B cell (primary cell): ENCODE data around the gene CCDC187. TPM values are rescaled to one million over a fixed set of nuclear protein-coding genes. Genes with fewer than 3 reads are reported as not detected.

Experiments used
- ATAC-seq: fragments of 200-7000 bp; cut with Tn5 transposase; one replicate; pipeline ENCODE4 v1.10.0; 2021; ENCODE audit warnings: low read depth, mild to moderate bottlenecking, moderate number of reproducible peaks, moderate library complexity
- CTCF ChIA-PET: fragments of 350-600 bp; sonication (Branson Sonifier 250); formaldehyde crosslinking; loops from one replicate; lab custom pipeline; 2021; ENCODE audit warnings: antibody characterized with exemption, inconsistent platforms; lab: Charles Lee
- POLR2A ChIA-PET: fragments of 350-600 bp; sonication (Branson Sonifier 250); formaldehyde crosslinking; loops from one replicate; lab custom pipeline; 2021; ENCODE audit warnings: antibody characterized with exemption; lab: Charles Lee
- DNase-seq: peaks from one replicate; pipeline ENCODE4 v3.0.0; 2013
- H2AFZ ChIP-seq: 2 replicates; pipeline ENCODE4 v1.6.1; 2012; ENCODE audit warnings: mild to moderate bottlenecking, low read depth, low read length; ENCODE audit not compliant: insufficient read depth, poor library complexity, severe bottlenecking
- H3K27ac ChIP-seq, 2 donors: 1 replicate in 1 of 2; 2 replicates in 1 of 2; pipeline ENCODE4 v1.5.1; 2012 to 2013; ENCODE audit warnings: low read length in 2 of 2, mild to moderate bottlenecking in 2 of 2, moderate library complexity in 1 of 2
- H3K27me3 ChIP-seq, 4 experiments: fragments of 200-600 bp in 1 of 4; sonication (generic) in 1 of 4; replicated peaks in 1 of 4; 1 replicate in 2 of 4; 2 replicates in 2 of 4; pipeline versions ENCODE4 v1.6.1 to v1.7.0; 2013 to 2016; ENCODE audit warnings: low read length in 3 of 4, mild to moderate bottlenecking in 2 of 4, mixed read lengths in 1 of 4, moderate library complexity in 1 of 4; ENCODE audit not compliant: insufficient read depth in 4 of 4, control insufficient read depth in 3 of 4; ENCODE audit errors: control extremely low read depth in 1 of 4
- H3K36me3 ChIP-seq, 2 experiments: replicated peaks in 1 of 2; 1 replicate in 1 of 2; 2 replicates in 1 of 2; pipeline versions ENCODE4 v1.6.1 to v1.7.1; 2013; ENCODE audit warnings: low read length in 1 of 2; ENCODE audit not compliant: insufficient read depth in 2 of 2, control insufficient read depth in 1 of 2; ENCODE audit errors: control extremely low read depth in 1 of 2, extremely low read depth in 1 of 2
- H3K4me1 ChIP-seq, 2 donors: fragments of 200-600 bp in 1 of 2; sonication (generic) in 1 of 2; 1 replicate in 1 of 2; 2 replicates in 1 of 2; pipeline versions ENCODE4 v1.5.1 to v1.6.1; 2013 to 2017; ENCODE audit warnings: low read length in 2 of 2; ENCODE audit not compliant: control insufficient read depth in 2 of 2, insufficient read depth in 2 of 2
- H3K4me2 ChIP-seq: replicated peaks from 2 replicates; pipeline ENCODE3; 2012; ENCODE audit warnings: mild to moderate bottlenecking, low read depth, low read length; ENCODE audit not compliant: poor library complexity, severe bottlenecking
- H3K4me3 ChIP-seq, 5 experiments: fragments of 200-600 bp in 1 of 5; sonication (generic) in 1 of 5; 1 replicate in 3 of 5; 2 replicates in 2 of 5; pipeline versions ENCODE4 v1.5.1 to v1.7.0; 2011 to 2016; ENCODE audit warnings: low read length in 4 of 5, mild to moderate bottlenecking in 4 of 5, low read depth in 2 of 5, control low read depth in 1 of 5, moderate library complexity in 1 of 5; ENCODE audit not compliant: insufficient read depth in 1 of 5; ENCODE audit errors: control extremely low read depth in 1 of 5, extremely low read depth in 1 of 5
- H3K79me2 ChIP-seq: fragments of 200-600 bp; sonication (generic); one replicate; pipeline ENCODE4 v1.6.0; 2016; ENCODE audit warnings: low read length; ENCODE audit not compliant: control insufficient read depth, insufficient read depth
- H3K9ac ChIP-seq: fragments of 200-600 bp; sonication (generic); 2 replicates; pipeline ENCODE4 v1.6.1; 2017; ENCODE audit warnings: mild to moderate bottlenecking, low read length, moderate library complexity
- H3K9me3 ChIP-seq, 3 donors: one replicate each; pipeline versions ENCODE4 v1.6.1 to v1.7.1; 2013; ENCODE audit warnings: low read length in 2 of 3; ENCODE audit not compliant: control insufficient read depth in 2 of 3, insufficient read depth in 1 of 3; ENCODE audit errors: control extremely low read depth in 1 of 3
- H4K20me1 ChIP-seq: 2 replicates; pipeline ENCODE4 v1.6.0; 2012; ENCODE audit warnings: mild to moderate bottlenecking, low read length; ENCODE audit not compliant: insufficient read depth, control insufficient read depth, poor library complexity, severe bottlenecking
- H3K27ac Mint-ChIP-seq: one replicate; pipeline ENCODE4 v1.8.0; 2021; ENCODE audit warnings: mixed read lengths
- H3K27me3 Mint-ChIP-seq: one replicate; pipeline ENCODE4 v1.8.0; 2021; ENCODE audit warnings: mixed read lengths
- H3K4me1 Mint-ChIP-seq: one replicate; pipeline ENCODE4 v1.8.0; 2021; ENCODE audit warnings: mixed read lengths
- H3K4me3 Mint-ChIP-seq: one replicate; pipeline ENCODE4 v1.8.0; 2021; ENCODE audit warnings: mixed read lengths
- H3K9me3 Mint-ChIP-seq: one replicate; pipeline ENCODE4 v1.8.0; 2022; ENCODE audit warnings: mixed read lengths; ENCODE audit not compliant: insufficient read depth
- CTCF ChIP-seq: fragments of 200-600 bp; IDR thresholded peaks from one replicate; pipeline ENCODE4 v1.8.0; 2022; ENCODE audit warnings: antibody characterized with exemption, mild to moderate bottlenecking
- EZH2 ChIP-seq: IDR thresholded peaks from 2 replicates; pipeline ENCODE4 v1.6.1; 2012; ENCODE audit warnings: borderline replicate concordance, low read depth, mild to moderate bottlenecking, moderate library complexity, low read length; ENCODE audit not compliant: insufficient read depth, poor library complexity, severe bottlenecking
- WGBS: methylation state at CpG from one replicate; pipeline ENCODE4 v1.1.5; 2013; ENCODE audit warnings: missing lambda C conversion rate; ENCODE audit not compliant: insufficient coverage; 5-methylcytosine and 5-hydroxymethylcytosine counted together
- intact Hi-C: fragments of 100-400 bp; cut with micrococcal nuclease; formaldehyde crosslinking; loops from one replicate; pipeline ENCODE4 v1.10.0; 2022
- polyA plus RNA-seq: library from polyadenylated mRNA; depleted of rRNA; stranded (reverse); fragments of >200 nt; gene quantifications from 2 replicates; pipeline ENCODE4 v1.2.3, GENCODE V29; 2012
- total RNA-seq, 2 donors: library from RNA; stranded (reverse); fragments of 120-200 nt in 1 of 2; gene quantifications; 1 replicate in 1 of 2; 2 replicates in 1 of 2; pipeline versions ENCODE4 v1.2.3 to v1.2.4, GENCODE V29; 2013 to 2022

The CCDC187 gene
- total and polyA plus RNA-seq, 2 donors (not counting 1 experiment from before 2014, with no cell fraction given): 1.5 to 7.6 TPM

GRCh38 chr9:136278894-136279293 is 25.0 kb downstream of the CCDC187 start:
- no peaks in the 10 kb centered on the region for H3K9me3 Mint-ChIP-seq
- Histone ChIP-seq H3K4me3 (no peak overlapping the region), H3K9me3 (peaks cover 0 to 7% (median 0%) of the 10 kb centered on the region in 3 donors), H3K4me1 (peaks cover 18 to 24% of the 10 kb centered on the region in 2 donors), H3K36me3 (no peaks in the 10 kb centered on the region), H2AFZ (no peak overlapping the region), H3K79me2 (no peaks in the 10 kb centered on the region), H4K20me1 (no peaks in the 10 kb centered on the region), H3K27ac (no peak overlapping the region), H3K9ac (no peak overlapping the region), H3K4me2 (no peak overlapping the region), H3K27me3 (no peaks in the 10 kb centered on the region)
- intact Hi-C loops: no loop called here
- no peak for TF ChIP-seq EZH2
- TF ChIP-seq CTCF: no peak
- WGBS: 100% methylated on average over 1 of the region's 1 CpG
- peaks cover 23% of the 10 kb centered on the region for H3K4me1 Mint-ChIP-seq
- no peak for ATAC-seq
- H3K4me3 Mint-ChIP-seq: no peak overlapping the region
- DNase-seq: no peak
- ChIA-PET POLR2A (no interaction called here), CTCF (interaction anchor here (0.9 to 2.1 kb wide), 3 partner anchors 11 to 108 kb away, joined by 4 to 9 read pairs (median 9); no protein-coding TSS in a partner anchor)
- peaks cover 6% of the 10 kb centered on the region for H3K27me3 Mint-ChIP-seq
- H3K27ac Mint-ChIP-seq: no peak overlapping the region

GRCh38 chr9:136278221-136278620 is 25.7 kb downstream of the CCDC187 start:
- TF ChIP-seq EZH2 (no peak), CTCF (no peak)
- WGBS: 87% methylated on average over 7 of the region's 9 CpGs
- Histone ChIP-seq H3K4me2 (no peak overlapping the region), H3K4me1 (peaks cover 13 to 17% of the 10 kb centered on the region in 2 donors), H3K4me3 (no peak overlapping the region), H2AFZ (no peak overlapping the region), H4K20me1 (no peaks in the 10 kb centered on the region), H3K27me3 (no peaks in the 10 kb centered on the region), H3K9me3 (peaks cover 0 to 7% (median 0%) of the 10 kb centered on the region in 3 donors), H3K9ac (no peak overlapping the region), H3K27ac (no peak overlapping the region), H3K36me3 (no peaks in the 10 kb centered on the region), H3K79me2 (no peaks in the 10 kb centered on the region)
- H3K9me3 Mint-ChIP-seq: no peaks in the 10 kb centered on the region
- ATAC-seq (no peak), DNase-seq (no peak)
- intact Hi-C loops: no loop called here
- H3K4me1 Mint-ChIP-seq: peaks cover 17% of the 10 kb centered on the region
- POLR2A ChIA-PET: no interaction called here
- H3K4me3 Mint-ChIP-seq: no peak overlapping the region
- CTCF ChIA-PET: interaction anchor here (0.9 to 2.1 kb wide), 5 partner anchors 11 to 118 kb away, joined by 3 to 9 read pairs (median 4); no protein-coding TSS in a partner anchor
- no peak overlapping the region for H3K27ac Mint-ChIP-seq
- H3K27me3 Mint-ChIP-seq: peaks cover 4% of the 10 kb centered on the region
